Measurements from ENCODE around the gene CEACAM3. TPM values are rescaled to one million over a fixed set of nuclear protein-coding genes. Genes with fewer than 3 reads are reported as not detected.
"Not testable (repeated sequence)": the region's sequence is repeated elsewhere in the genome, so short reads cannot be mapped to it uniquely, and the experiment has no call there.

Gene CEACAM3
- total and polyA plus RNA-seq, 2 experiments from 2014 or later = not detected

GRCh38 chr19:41758846-41759245 is 37.5 kb upstream of the CEACAM3 start:
- 77% methylated on average over 9 of the region's 9 CpGs for WGBS (ENCODE audit: low lambda C conversion rate, missing lambda C conversion rate)
- DNase-seq (ENCODE audit: low spot score) = no peak
- no peaks in the 10 kb centered on the region for H3K79me2 ChIP-seq
- no peaks in the 10 kb centered on the region for H3K9me2 ChIP-seq (replicated peaks; ENCODE audit: insufficient read depth)
- TF ChIP-seq EZH2 (IDR thresholded peaks at IDR 0.05; ENCODE audit: borderline replicate concordance) = no peak
- no peak for TF ChIP-seq CTCF (IDR thresholded peaks at IDR 0.05; ENCODE audit: poor library complexity)
- no peak for TF ChIP-seq EZH2phosphoT487 (IDR thresholded peaks at IDR 0.05; ENCODE audit: low read depth, severe bottlenecking, unreplicated experiment)
- H3K4me2 ChIP-seq = no peak overlapping the region
- H3K27me3 ChIP-seq = no peaks in the 10 kb centered on the region
- H3K4me3 ChIP-seq = no peak overlapping the region
- no peaks in the 10 kb centered on the region for H3K36me3 ChIP-seq (replicated peaks; ENCODE audit: insufficient read depth, low read depth)
- no peak overlapping the region for H2AFZ ChIP-seq
- H4K20me1 ChIP-seq (ENCODE audit: insufficient read depth, poor library complexity, severe bottlenecking) = no peaks in the 10 kb centered on the region
- no peaks in the 10 kb centered on the region for H3K4me1 ChIP-seq (ENCODE audit: insufficient read depth)
- no peak overlapping the region for H3K27ac ChIP-seq
- no peaks in the 10 kb centered on the region for H3K9me3 ChIP-seq (ENCODE audit: low read depth)

- Histone ChIP-seq H4K20me1 (ENCODE audit: insufficient read depth, poor library complexity, severe bottlenecking) (no peaks in the 10 kb centered on the region), H3K9me2 (replicated peaks; ENCODE audit: insufficient read depth) (no peaks in the 10 kb centered on the region), H3K9me3 (ENCODE audit: low read depth) (no peaks in the 10 kb centered on the region), H3K79me2 (no peaks in the 10 kb centered on the region), H3K4me2 (no peak overlapping the region), H2AFZ (no peak overlapping the region), H3K4me3 (no peak overlapping the region), H3K27ac (no peak overlapping the region), H3K36me3 (replicated peaks; ENCODE audit: insufficient read depth, low read depth) (no peaks in the 10 kb centered on the region), H3K27me3 (no peaks in the 10 kb centered on the region), H3K4me1 (ENCODE audit: insufficient read depth) (no peaks in the 10 kb centered on the region)
- WGBS (ENCODE audit: low lambda C conversion rate, missing lambda C conversion rate) = 68% methylated on average over 2 of the region's 2 CpGs
- DNase-seq (ENCODE audit: low spot score) = no peak
- no peak for TF ChIP-seq EZH2phosphoT487 (IDR thresholded peaks at IDR 0.05; ENCODE audit: low read depth, severe bottlenecking, unreplicated experiment)
- no peak for TF ChIP-seq EZH2 (IDR thresholded peaks at IDR 0.05; ENCODE audit: borderline replicate concordance)
- no peak for TF ChIP-seq CTCF (IDR thresholded peaks at IDR 0.05; ENCODE audit: poor library complexity)
These were observed 29.3 kb upstream of the CEACAM3 start for GRCh38 chr19:41767115-41767514.

GRCh38 chr19:41768105-41768504 is 28.3 kb upstream of the CEACAM3 start:
- not testable (repeated sequence) for H3K27me3 ChIP-seq; DNase-seq (ENCODE audit: low spot score); H3K27ac ChIP-seq; H3K36me3 ChIP-seq (replicated peaks; ENCODE audit: insufficient read depth, low read depth); H3K4me1 ChIP-seq (ENCODE audit: insufficient read depth); H3K79me2 ChIP-seq; H3K4me2 ChIP-seq; H3K9me3 ChIP-seq (ENCODE audit: low read depth); H3K4me3 ChIP-seq; H2AFZ ChIP-seq; H3K9me2 ChIP-seq (replicated peaks; ENCODE audit: insufficient read depth); H4K20me1 ChIP-seq (ENCODE audit: insufficient read depth, poor library complexity, severe bottlenecking)
- WGBS (ENCODE audit: low lambda C conversion rate, missing lambda C conversion rate) = 74% methylated on average over 5 of the region's 5 CpGs

- no peak for DNase-seq (ENCODE audit: low spot score)
- H4K20me1 ChIP-seq (ENCODE audit: insufficient read depth, poor library complexity, severe bottlenecking) = no peaks in the 10 kb centered on the region
- no peaks in the 10 kb centered on the region for H3K4me1 ChIP-seq (ENCODE audit: insufficient read depth)
- no peaks in the 10 kb centered on the region for H3K27me3 ChIP-seq
- H3K9me3 ChIP-seq (ENCODE audit: low read depth) = no peaks in the 10 kb centered on the region
- H3K4me3 ChIP-seq = no peak overlapping the region
- no peaks in the 10 kb centered on the region for H3K79me2 ChIP-seq
- no peaks in the 10 kb centered on the region for H3K36me3 ChIP-seq (replicated peaks; ENCODE audit: insufficient read depth, low read depth)
- no peak overlapping the region for H3K4me2 ChIP-seq
- no peaks in the 10 kb centered on the region for H3K9me2 ChIP-seq (replicated peaks; ENCODE audit: insufficient read depth)
- TF ChIP-seq EZH2phosphoT487 (IDR thresholded peaks at IDR 0.05; ENCODE audit: low read depth, severe bottlenecking, unreplicated experiment) (no peak), EZH2 (IDR thresholded peaks at IDR 0.05; ENCODE audit: borderline replicate concordance) (no peak), CTCF (IDR thresholded peaks at IDR 0.05; ENCODE audit: poor library complexity) (no peak)
- no peak overlapping the region for H3K27ac ChIP-seq
- 82% methylated on average over 4 of the region's 4 CpGs for WGBS (ENCODE audit: low lambda C conversion rate, missing lambda C conversion rate)
- no peak overlapping the region for H2AFZ ChIP-seq
These were observed 26.8 kb upstream of the CEACAM3 start for GRCh38 chr19:41769608-41770007.
